HepG2 (cell line): ENCODE measurements around the gene DOCK2.

Source experiments
- HCFC1 ChIP-seq: fragments of 150-350 bp; IDR thresholded peaks from 2 replicates; pipeline ENCODE4 v1.6.1; 2014; ENCODE audit warnings: low read depth, low read length
- HNRNPL ChIP-seq: fragments of 200-400 bp; formaldehyde crosslinking; IDR thresholded peaks from 2 replicates; pipeline ENCODE4 v1.6.1; 2017; ENCODE audit warnings: mild to moderate bottlenecking, low read depth, low read length
- NFIC ChIP-seq: IDR thresholded peaks from 2 replicates; pipeline ENCODE4 v1.6.1; 2012; ENCODE audit warnings: mild to moderate bottlenecking, low read length, inconsistent platforms
- POLR2A ChIP-seq, 2 experiments: IDR thresholded peaks; 2 replicates each; pipeline ENCODE4 v1.6.1; 2011; ENCODE audit warnings: low read depth in 2 of 2, low read length in 2 of 2, mild to moderate bottlenecking in 1 of 2, moderate library complexity in 1 of 2; ENCODE audit not compliant: insufficient read depth in 1 of 2
- RFXAP ChIP-seq: sonication (generic); formaldehyde crosslinking; IDR thresholded peaks from 2 replicates; pipeline ENCODE4 v1.4.0; 2020; ENCODE audit warnings: missing genetic modification reagents, borderline replicate concordance
- RXRA ChIP-seq: sonication (generic); formaldehyde crosslinking; IDR thresholded peaks from 2 replicates; pipeline ENCODE4 v1.5.1; 2020; ENCODE audit warnings: missing genetic modification reagents
- ZMYM3 ChIP-seq: sonication (generic); formaldehyde crosslinking; IDR thresholded peaks from 2 replicates; pipeline ENCODE4 v1.5.1; 2020; ENCODE audit warnings: mild to moderate bottlenecking, missing genetic modification reagents
- TF ChIP-seq, protein P1 (sequence below): fragments of 450-650 bp; IDR thresholded peaks from 2 replicates; pipeline ENCODE4 v1.6.1; 2017; ENCODE audit warnings: mild to moderate bottlenecking

DNA sequence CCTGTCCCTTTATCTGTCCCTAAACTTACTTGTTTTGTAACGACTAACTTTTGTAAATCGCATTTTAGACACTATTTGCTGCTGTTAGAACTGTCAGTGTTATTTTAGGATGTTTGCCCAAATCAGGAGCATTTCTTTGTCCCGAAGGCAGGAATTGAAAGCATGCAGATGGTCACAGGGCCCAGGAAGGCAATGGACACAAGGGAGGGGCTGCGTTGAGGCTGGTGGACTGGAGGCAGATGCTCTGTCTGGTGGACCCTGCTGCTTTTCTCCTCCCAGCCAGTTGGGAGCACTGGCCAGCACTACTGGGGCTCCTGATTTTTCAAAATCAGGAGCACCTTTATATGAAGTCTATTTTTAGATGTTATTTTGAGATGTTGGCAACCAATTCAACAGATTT is 31.7 kb downstream of the DOCK2 start:
- no peak for TF ChIP-seq RXRA
- no peak for TF ChIP-seq RFXAP (CRISPR knock-in tag)
- TF ChIP-seq HCFC1, result no peak
- TF ChIP-seq POLR2A (IDR thresholded peaks at IDR 0.05; ENCODE audit: insufficient read depth in 1 of 2, low read depth in 2 of 2, low read length in 2 of 2), result no peak
- TF ChIP-seq, protein P1, sequence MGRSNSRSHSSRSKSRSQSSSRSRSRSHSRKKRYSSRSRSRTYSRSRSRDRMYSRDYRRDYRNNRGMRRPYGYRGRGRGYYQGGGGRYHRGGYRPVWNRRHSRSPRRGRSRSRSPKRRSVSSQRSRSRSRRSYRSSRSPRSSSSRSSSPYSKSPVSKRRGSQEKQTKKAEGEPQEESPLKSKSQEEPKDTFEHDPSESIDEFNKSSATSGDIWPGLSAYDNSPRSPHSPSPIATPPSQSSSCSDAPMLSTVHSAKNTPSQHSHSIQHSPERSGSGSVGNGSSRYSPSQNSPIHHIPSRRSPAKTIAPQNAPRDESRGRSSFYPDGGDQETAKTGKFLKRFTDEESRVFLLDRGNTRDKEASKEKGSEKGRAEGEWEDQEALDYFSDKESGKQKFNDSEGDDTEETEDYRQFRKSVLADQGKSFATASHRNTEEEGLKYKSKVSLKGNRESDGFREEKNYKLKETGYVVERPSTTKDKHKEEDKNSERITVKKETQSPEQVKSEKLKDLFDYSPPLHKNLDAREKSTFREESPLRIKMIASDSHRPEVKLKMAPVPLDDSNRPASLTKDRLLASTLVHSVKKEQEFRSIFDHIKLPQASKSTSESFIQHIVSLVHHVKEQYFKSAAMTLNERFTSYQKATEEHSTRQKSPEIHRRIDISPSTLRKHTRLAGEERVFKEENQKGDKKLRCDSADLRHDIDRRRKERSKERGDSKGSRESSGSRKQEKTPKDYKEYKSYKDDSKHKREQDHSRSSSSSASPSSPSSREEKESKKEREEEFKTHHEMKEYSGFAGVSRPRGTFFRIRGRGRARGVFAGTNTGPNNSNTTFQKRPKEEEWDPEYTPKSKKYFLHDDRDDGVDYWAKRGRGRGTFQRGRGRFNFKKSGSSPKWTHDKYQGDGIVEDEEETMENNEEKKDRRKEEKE, result no peak
- TF ChIP-seq NFIC, result no peak
- no peak for TF ChIP-seq HNRNPL
- TF ChIP-seq ZMYM3 (CRISPR knock-in tag), result no peak
